K562 (cell line): ENCODE data around the gene AHCYL1. TPM values are rescaled to one million over a fixed set of nuclear protein-coding genes. Genes with fewer than 3 reads are reported as not detected.
A peak's percentile ranks its signal among the peaks of the same experiment; 100 is the strongest.

Experiments used
- ATAC-seq: fragments of 200-7000 bp; cut with Tn5 transposase; 3 replicates; pipeline ENCODE4 v1.9.1; 2020; ENCODE audit warnings: moderate library complexity
- BruUV-seq: library from RNA; stranded (reverse); fragments of 400-500 nt; replicated peaks from 2 replicates; lab custom pipeline; 2021; lab: Mats Ljungman, UMichigan
- CTCF ChIA-PET: fragments of 300-600 bp; formaldehyde crosslinking; extraction: SDS; loops from one replicate; lab custom pipeline; 2021; ENCODE audit warnings: low intra/inter-chr PET ratio; lab: Yijun Ruan, JAX
- POLR2A ChIA-PET: fragments of 300-600, 350-650 bp; sonication (Branson Sonifier 250); formaldehyde crosslinking; extraction: SDS; loops from one replicate; lab custom pipeline; 2021; ENCODE audit warnings: antibody characterized with exemption, inconsistent platforms; lab: Yijun Ruan, JAX
- DNase-seq, 4 experiments: peaks; one replicate each; pipeline versions ENCODE4 v3.0.0 to v3.0.0-alpha.2; 2011 to 2018; ENCODE audit warnings: low spot score in 3 of 4, mixed read lengths in 3 of 4; ENCODE audit errors: extremely low read depth in 1 of 4
- FAIRE-seq: peaks from 2 replicates; lab custom pipeline; 2011; peaks lifted over from hg19 to GRCh38; lab: Jason Lieb, UNC
- H2AFZ ChIP-seq: 2 replicates; pipeline ENCODE4 v1.6.0; 2011; ENCODE audit warnings: low read depth, low read length, control low read depth, inconsistent platforms
- H3K27ac ChIP-seq: fragments of 200-600 bp; 3 replicates; pipeline ENCODE4 v1.8.0; 2011; ENCODE audit warnings: low read depth, mild to moderate bottlenecking, control low read depth, inconsistent platforms, low read length, moderate library complexity, mixed read lengths; ENCODE audit errors: extremely low read depth
- H3K27me3 ChIP-seq, 2 experiments: fragments of 300-600 bp in 1 of 2; 2 replicates in 1 of 2; 3 replicates in 1 of 2; pipeline versions ENCODE4 v1.6.0 to v1.8.0; 2011; ENCODE audit warnings: inconsistent platforms in 2 of 2, low read length in 2 of 2, mild to moderate bottlenecking in 1 of 2, mixed read lengths in 1 of 2, moderate library complexity in 1 of 2; ENCODE audit not compliant: control insufficient read depth in 2 of 2, insufficient read depth in 2 of 2
- H3K36me3 ChIP-seq: fragments of 300-600 bp; 3 replicates; pipeline ENCODE4 v1.8.0; 2011; ENCODE audit warnings: mild to moderate bottlenecking, low read length, inconsistent platforms; ENCODE audit not compliant: control insufficient read depth, insufficient read depth
- H3K4me1 ChIP-seq, 2 experiments: fragments of 200-600 bp in 1 of 2; replicated peaks in 1 of 2; 2 replicates in 1 of 2; 3 replicates in 1 of 2; pipeline versions ENCODE4 v1.5.1 to v1.8.0; 2011; ENCODE audit warnings: inconsistent platforms in 2 of 2, low read length in 2 of 2, mild to moderate bottlenecking in 1 of 2, mixed read lengths in 1 of 2, moderate library complexity in 1 of 2; ENCODE audit not compliant: control insufficient read depth in 2 of 2, insufficient read depth in 2 of 2
- H3K4me2 ChIP-seq: 2 replicates; pipeline ENCODE4 v1.6.1; 2011; ENCODE audit warnings: low read length, control low read depth, inconsistent platforms, mixed read lengths; ENCODE audit not compliant: insufficient read depth
- H3K4me3 ChIP-seq: fragments of 200-600 bp; sonication (generic), shearing (Covaris generic); 2 replicates; pipeline ENCODE4 v1.5.1; 2016; ENCODE audit warnings: control low read depth, inconsistent platforms
- H3K79me2 ChIP-seq: fragments of 200-600 bp; 3 replicates; pipeline ENCODE4 v1.8.0; 2011; ENCODE audit warnings: low read length, inconsistent platforms; ENCODE audit not compliant: control insufficient read depth, insufficient read depth
- H3K9ac ChIP-seq, 2 experiments: 2 replicates each; pipeline versions ENCODE4 v1.6.0 to v1.6.1; 2011; ENCODE audit warnings: low read depth in 2 of 2, low read length in 2 of 2, control low read depth in 1 of 2, inconsistent platforms in 1 of 2, mild to moderate bottlenecking in 1 of 2, mixed read lengths in 1 of 2; ENCODE audit not compliant: insufficient read depth in 1 of 2
- H3K9me1 ChIP-seq: one replicate; pipeline ENCODE4 v1.6.0; 2011; ENCODE audit warnings: inconsistent platforms, mild to moderate bottlenecking, low read length, moderate library complexity; ENCODE audit not compliant: control insufficient read depth, insufficient read depth
- H3K9me3 ChIP-seq: replicated peaks from 2 replicates; pipeline ENCODE4 v1.5.1; 2011; ENCODE audit warnings: low read depth, low read length, inconsistent platforms; ENCODE audit not compliant: control insufficient read depth, insufficient read depth
- H4K20me1 ChIP-seq: replicated peaks from 2 replicates; pipeline ENCODE4 v1.6.1; 2011; ENCODE audit warnings: low read length, inconsistent platforms, mixed read lengths; ENCODE audit not compliant: control insufficient read depth, insufficient read depth
- ARID1B ChIP-seq: fragments of 450-650 bp; IDR thresholded peaks from 2 replicates; pipeline ENCODE4 v1.6.1; 2016; ENCODE audit warnings: antibody characterized with exemption, mild to moderate bottlenecking, inconsistent platforms
- ARID2 ChIP-seq: fragments of 450-650 bp; IDR thresholded peaks from 2 replicates; pipeline ENCODE4 v1.6.1; 2017; ENCODE audit warnings: antibody characterized with exemption, mild to moderate bottlenecking
- CTCF ChIP-seq, 3 experiments: IDR thresholded peaks in 2 of 3; conservative IDR thresholded peaks in 1 of 3; 2 replicates each; pipeline ENCODE4 v1.5.1; 2011 to 2012; ENCODE audit warnings: low read length in 3 of 3, mild to moderate bottlenecking in 3 of 3, control low read depth in 2 of 3, improper control_type of control experiment in 1 of 3, inconsistent platforms in 1 of 3, low read depth in 1 of 3, mixed read lengths in 1 of 3, moderate library complexity in 1 of 3; ENCODE audit not compliant: insufficient read depth in 2 of 3
- ELF1 ChIP-seq: fragments of 200-800 bp; sonication (Bioruptor generic); IDR thresholded peaks from 2 replicates; pipeline ENCODE4 v1.6.1; 2016; ENCODE audit warnings: missing genetic modification characterization, missing compliant biosample characterization
- FOSL1 ChIP-seq: fragments of 200-800 bp; sonication (Bioruptor generic); conservative IDR thresholded peaks from 2 replicates; pipeline ENCODE4 v1.6.1; 2016; ENCODE audit warnings: missing genetic modification characterization, missing compliant biosample characterization
- FOXJ3 ChIP-seq: sonication (generic); formaldehyde crosslinking; IDR thresholded peaks from 2 replicates; pipeline ENCODE4 v1.4.0; 2020; ENCODE audit warnings: mild to moderate bottlenecking, missing genetic modification reagents
- HDAC2 ChIP-seq: fragments of 450-650 bp; IDR thresholded peaks from 2 replicates; pipeline ENCODE4 v1.6.1; 2016; ENCODE audit warnings: mild to moderate bottlenecking
- JUND ChIP-seq, 2 experiments: IDR thresholded peaks; 2 replicates in 1 of 2; 3 replicates in 1 of 2; pipeline ENCODE4 v1.6.1; 2011; ENCODE audit warnings: borderline replicate concordance in 2 of 2, low read depth in 2 of 2, low read length in 2 of 2, improper control_type of control experiment in 1 of 2, missing biosample characterization in 1 of 2, missing genetic modification characterization in 1 of 2, missing genetic modification reagents in 1 of 2
- NFYB ChIP-seq: IDR thresholded peaks from 2 replicates; pipeline ENCODE4 v1.6.1; 2011; ENCODE audit warnings: mild to moderate bottlenecking, moderate library complexity; ENCODE audit not compliant: insufficient read length; ENCODE audit errors: extremely low read depth
- PTRF ChIP-seq: fragments of 450-650 bp; IDR thresholded peaks from 2 replicates; pipeline ENCODE4 v1.6.1; 2016; ENCODE audit warnings: mild to moderate bottlenecking, missing genetic modification characterization, missing compliant biosample characterization
- RFX7 ChIP-seq: fragments of 250-450 bp; sonication (Bioruptor Pico); IDR thresholded peaks from 2 replicates; pipeline ENCODE4 v1.5.1; 2021; ENCODE audit warnings: mild to moderate bottlenecking
- U2AF1 ChIP-seq: fragments of 200-400 bp; formaldehyde crosslinking; optimal IDR thresholded peaks from 2 replicates; pipeline ENCODE3; 2017; ENCODE audit warnings: mild to moderate bottlenecking, low read depth, low read length, moderate library complexity
- ZC3H4 ChIP-seq: sonication (generic); formaldehyde crosslinking; IDR thresholded peaks from 2 replicates; pipeline ENCODE4 v1.9.0; 2021; ENCODE audit warnings: missing genetic modification reagents, borderline replicate concordance
- ZKSCAN1 ChIP-seq: fragments of 150-350 bp; IDR thresholded peaks from 2 replicates; pipeline ENCODE4 v1.6.1; 2016; ENCODE audit warnings: low read depth, low read length
- ZNF133 ChIP-seq: fragments of 250-450 bp; sonication (Bioruptor Pico); IDR thresholded peaks from 2 replicates; pipeline ENCODE4 v1.4.0; 2020; ENCODE audit warnings: mild to moderate bottlenecking
- WGBS: fragments of 100-300 bp; shearing (Covaris generic); methylation state at CpG from one replicate; pipeline ENCODE4 v1.1.6; 2016; ENCODE audit warnings: low coverage, mixed read lengths; ENCODE audit not compliant: insufficient coverage; ENCODE audit errors: missing lambda C conversion rate; 5-methylcytosine and 5-hydroxymethylcytosine counted together
- in situ Hi-C: fragments of 300-500 bp; cut with MboI; formaldehyde crosslinking; loops from 4 replicates; pipeline ENCODE4 v1.15.0; 2018; ENCODE audit warnings: inconsistent platforms, mixed read lengths
- intact Hi-C: fragments of 100-400 bp; cut with micrococcal nuclease; formaldehyde crosslinking; loops from 2 replicates; pipeline ENCODE4 v1.14.2; 2022
- polyA plus RNA-seq, 8 experiments: library from polyadenylated mRNA; depleted of rRNA in 4 of 8; stranded (reverse) in 5 of 8; unstranded in 3 of 8; fragments of >200 nt; fragmentation: Nextera tagmentation in 2 of 8; fragmentation: Illumina TruSeq in 1 of 8; extraction: Ambion mirVana in 2 of 8; extraction: Trizol in 1 of 8; gene quantifications; 2 replicates each; pipeline versions ENCODE4 v1.2.1 to v1.2.3, GENCODE V29; 2011 to 2014; ENCODE audit warnings: inconsistent platforms in 1 of 8, missing spikeins in 1 of 8
- total RNA-seq, 7 experiments: library from RNA; depleted of rRNA in 6 of 7; stranded (reverse); fragments of >200 nt in 6 of 7; fragmentation: Illumina TruSeq in 2 of 7; extraction: Trizol in 2 of 7; gene quantifications; 2 replicates each; pipeline versions ENCODE4 v1.2.1 to v1.2.3, GENCODE V29; 2011 to 2021; ENCODE audit warnings: low replicate concordance in 1 of 7
- TF ChIP-seq, protein P1 (sequence below): fragments of 450-650 bp; formaldehyde crosslinking; IDR thresholded peaks from 2 replicates; pipeline ENCODE4 v1.4.0; 2022; ENCODE audit warnings: mild to moderate bottlenecking, moderate library complexity

Gene AHCYL1
- total and polyA plus RNA-seq, 9 of the 15 experiments (the other 6 are each of a cell fraction or from before 2014, with no cell fraction given) = 27.3 to 118 (median 44.5) TPM

GRCh38 chr1:109980324-109981003, 4.1 kb upstream of the AHCYL1 start:
- peak overlapping the region; percentile 61 for H2AFZ ChIP-seq
- peaks cover 32 to 34% of the 10 kb centered on the region in 2 experiments for H3K4me1 ChIP-seq
- H3K36me3 ChIP-seq = no peaks in the 10 kb centered on the region
- CTCF ChIA-PET = interaction anchor here (0.6 to 6.8 kb wide), 3 partner anchors 189 to 330 kb away, joined by 3 to 202 read pairs (median 4); no protein-coding TSS in a partner anchor
- POLR2A ChIA-PET = interaction anchor here (0.6 to 1.5 kb wide), 4 partner anchors 23 to 198 kb away, joined by 3 to 4 read pairs (median 3); no protein-coding TSS in a partner anchor
- BruUV-seq = no TSS peak
- intact Hi-C loops = loop anchor here (1.0 to 5.0 kb wide), 3 partner anchors 48 to 433 kb away; partner anchors contain the start of gene GNAI3
- peaks cover 9% of the 10 kb centered on the region for H3K79me2 ChIP-seq
- no peak overlapping the region for H3K4me3 ChIP-seq
- DNase-seq (no peak), FAIRE-seq (no peak), ATAC-seq (no peak)
- no peaks in the 10 kb centered on the region for H3K27me3 ChIP-seq
- 0 out of 2 replicates have a peak, but pooled peaks cover 3% of the 10 kb centered on the region for H3K9me3 ChIP-seq
- 47% methylated on average over 5 of the region's 6 CpGs for WGBS
- peak overlapping the region; percentile 6; the same call in 1 of the 2 replicates for H3K4me2 ChIP-seq
- H4K20me1 ChIP-seq = peaks cover 2% of the 10 kb centered on the region; the same call in 1 of the 2 replicates
- in situ Hi-C loops = loop anchor here (5.0 kb wide), 2 partner anchors 63 to 203 kb away; no protein-coding TSS in a partner anchor
- H3K27ac ChIP-seq = no peak overlapping the region; the same call in 2 of the 3 replicates
- peak overlapping the region in 1 of 2 experiments; percentile 50; a peak in 3 of 4 replicates for H3K9ac ChIP-seq
- H3K9me1 ChIP-seq = no peaks in the 10 kb centered on the region
- TF ChIP-seq FOXJ3 (CRISPR knock-in tag) = no peak
- no peak for TF ChIP-seq ZC3H4
- no peak for TF ChIP-seq HDAC2
- no peak for TF ChIP-seq U2AF1
- no peak for TF ChIP-seq ARID1B
- peak; percentile 42; the same call in 1 of the 2 replicates for TF ChIP-seq ELF1 (tag)
- TF ChIP-seq FOSL1 (tag) = no peak
- no peak for TF ChIP-seq ZNF133 (CRISPR knock-in tag)
- TF ChIP-seq ARID2 = peak; percentile 89; the same call in 1 of the 2 replicates
- no peak for TF ChIP-seq ZKSCAN1
- TF ChIP-seq PTRF (tag) = no peak
- peak; percentile 65 to 78 (median 76) for TF ChIP-seq CTCF (IDR thresholded peaks at IDR 0.05 in 2 of 3, conservative IDR thresholded peaks at IDR 0.05 in 1 of 3; ENCODE audit: insufficient read depth in 2 of 3, low read depth in 1 of 3, low read length in 3 of 3)
- no peak for TF ChIP-seq JUND (IDR thresholded peaks at IDR 0.05; ENCODE audit: borderline replicate concordance, low read depth, low read length)
- peak; percentile 34; the same call in 1 of the 3 replicates for TF ChIP-seq JUND (tag; IDR thresholded peaks at IDR 0.05; ENCODE audit: borderline replicate concordance, low read depth, low read length)
- TF ChIP-seq, protein P1, sequence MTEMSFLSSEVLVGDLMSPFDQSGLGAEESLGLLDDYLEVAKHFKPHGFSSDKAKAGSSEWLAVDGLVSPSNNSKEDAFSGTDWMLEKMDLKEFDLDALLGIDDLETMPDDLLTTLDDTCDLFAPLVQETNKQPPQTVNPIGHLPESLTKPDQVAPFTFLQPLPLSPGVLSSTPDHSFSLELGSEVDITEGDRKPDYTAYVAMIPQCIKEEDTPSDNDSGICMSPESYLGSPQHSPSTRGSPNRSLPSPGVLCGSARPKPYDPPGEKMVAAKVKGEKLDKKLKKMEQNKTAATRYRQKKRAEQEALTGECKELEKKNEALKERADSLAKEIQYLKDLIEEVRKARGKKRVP (CRISPR knock-in tag) = no peak
- TF ChIP-seq RFX7 = no peak
- no peak for TF ChIP-seq NFYB
